SK-N-SH treated with all-trans-retinoic acid at 6 μM for 48 hours (cell line): ENCODE results near the gene SPTBN4.

Experiments
- ARNTL ChIP-seq: fragments of 450-650 bp; formaldehyde crosslinking; IDR thresholded peaks from 2 replicates; pipeline ENCODE4 v1.5.0; 2020; ENCODE audit warnings: low read depth, mild to moderate bottlenecking, moderate library complexity, borderline replicate concordance
- CSDC2 ChIP-seq: fragments of 250-450 bp; sonication (Bioruptor Pico); IDR thresholded peaks from 2 replicates; pipeline ENCODE4 v1.5.0; 2020; ENCODE audit warnings: mild to moderate bottlenecking, moderate library complexity
- GLIS3 ChIP-seq: fragments of 250-450 bp; sonication (Bioruptor Pico); IDR thresholded peaks from 2 replicates; pipeline ENCODE4 v1.5.0; 2020; ENCODE audit warnings: mild to moderate bottlenecking, moderate library complexity
- OSR1 ChIP-seq: fragments of 250-450 bp; sonication (Bioruptor Pico); IDR thresholded peaks from 2 replicates; pipeline ENCODE4 v1.8.0; 2022; ENCODE audit warnings: moderate library complexity, mild to moderate bottlenecking, inconsistent platforms
- PPARA ChIP-seq: fragments of 250-450 bp; sonication (Bioruptor Pico); IDR thresholded peaks from 2 replicates; pipeline ENCODE4 v1.5.0; 2020; ENCODE audit warnings: mild to moderate bottlenecking, borderline replicate concordance
- TCF4 ChIP-seq: fragments of 250-450 bp; sonication (Bioruptor Pico); IDR thresholded peaks from 2 replicates; pipeline ENCODE4 v1.8.0; 2021; ENCODE audit warnings: mild to moderate bottlenecking, moderate library complexity, borderline replicate concordance
- ZFP30 ChIP-seq: fragments of 450-650 bp; formaldehyde crosslinking; IDR thresholded peaks from 2 replicates; pipeline ENCODE4 v1.5.0; 2022; ENCODE audit warnings: mild to moderate bottlenecking, moderate library complexity
- ZNF70 ChIP-seq: fragments of 450-650 bp; formaldehyde crosslinking; IDR thresholded peaks from 2 replicates; pipeline ENCODE4 v1.5.0; 2020; ENCODE audit warnings: mild to moderate bottlenecking, moderate library complexity
- ZNF8 ChIP-seq: fragments of 450-650 bp; formaldehyde crosslinking; IDR thresholded peaks from 2 replicates; pipeline ENCODE4 v1.5.0; 2020; ENCODE audit warnings: mild to moderate bottlenecking, moderate library complexity
- TF ChIP-seq, protein P1 (sequence below): fragments of 250-450 bp; sonication (Bioruptor Pico); IDR thresholded peaks from 2 replicates; pipeline ENCODE4 v1.8.0; 2020; ENCODE audit warnings: mild to moderate bottlenecking, moderate library complexity, borderline replicate concordance
- TF ChIP-seq, protein P2 (sequence below): fragments of 250-450 bp; sonication (Bioruptor Pico); IDR thresholded peaks from 2 replicates; pipeline ENCODE4 v1.5.1; 2021; ENCODE audit warnings: mild to moderate bottlenecking, moderate library complexity

DNA sequence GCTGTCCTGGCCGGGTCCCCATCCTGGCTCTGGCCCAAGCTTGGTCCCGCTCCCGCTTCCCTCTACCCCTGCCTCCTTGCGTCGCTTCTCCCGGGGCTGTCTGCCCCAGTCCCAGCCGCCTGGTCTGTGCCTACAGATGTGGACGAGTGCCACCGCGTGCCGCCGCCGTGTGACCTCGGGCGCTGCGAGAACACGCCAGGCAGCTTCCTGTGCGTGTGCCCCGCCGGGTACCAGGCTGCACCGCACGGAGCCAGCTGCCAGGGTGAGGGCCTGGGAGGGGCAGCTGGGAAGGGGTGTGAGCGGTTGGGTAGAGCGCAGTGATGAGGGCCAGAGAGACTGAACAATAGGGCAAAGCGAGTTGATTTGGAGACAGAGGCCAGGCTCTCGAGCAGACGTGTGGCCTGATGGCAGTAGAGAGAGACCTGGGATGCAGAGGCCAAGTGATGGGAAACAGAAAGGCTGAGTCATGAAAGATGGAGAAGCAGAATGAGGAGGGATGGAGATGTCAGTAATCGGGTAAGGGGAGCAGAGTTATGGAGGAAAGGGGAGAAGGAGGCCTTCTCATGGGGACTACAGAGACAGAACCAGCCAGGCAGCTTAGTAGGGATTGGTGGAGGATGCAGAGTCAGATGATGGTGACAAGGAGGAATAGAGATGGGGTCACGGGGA lies 143.7 kb downstream of the SPTBN4 start:
- TF ChIP-seq CSDC2 (CRISPR knock-in tag) (no peak), PPARA (no peak), ZFP30 (no peak), GLIS3 (CRISPR knock-in tag) (no peak), TCF4 (CRISPR knock-in tag) (peak; percentile 19; the same call in 1 of the 2 replicates), ARNTL (no peak), ZNF70 (CRISPR knock-in tag) (no peak), OSR1 (CRISPR knock-in tag) (no peak), ZNF8 (no peak)
- TF ChIP-seq, protein P1, sequence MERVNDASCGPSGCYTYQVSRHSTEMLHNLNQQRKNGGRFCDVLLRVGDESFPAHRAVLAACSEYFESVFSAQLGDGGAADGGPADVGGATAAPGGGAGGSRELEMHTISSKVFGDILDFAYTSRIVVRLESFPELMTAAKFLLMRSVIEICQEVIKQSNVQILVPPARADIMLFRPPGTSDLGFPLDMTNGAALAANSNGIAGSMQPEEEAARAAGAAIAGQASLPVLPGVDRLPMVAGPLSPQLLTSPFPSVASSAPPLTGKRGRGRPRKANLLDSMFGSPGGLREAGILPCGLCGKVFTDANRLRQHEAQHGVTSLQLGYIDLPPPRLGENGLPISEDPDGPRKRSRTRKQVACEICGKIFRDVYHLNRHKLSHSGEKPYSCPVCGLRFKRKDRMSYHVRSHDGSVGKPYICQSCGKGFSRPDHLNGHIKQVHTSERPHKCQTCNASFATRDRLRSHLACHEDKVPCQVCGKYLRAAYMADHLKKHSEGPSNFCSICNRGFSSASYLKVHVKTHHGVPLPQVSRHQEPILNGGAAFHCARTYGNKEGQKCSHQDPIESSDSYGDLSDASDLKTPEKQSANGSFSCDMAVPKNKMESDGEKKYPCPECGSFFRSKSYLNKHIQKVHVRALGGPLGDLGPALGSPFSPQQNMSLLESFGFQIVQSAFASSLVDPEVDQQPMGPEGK (CRISPR knock-in tag): no peak
- TF ChIP-seq, protein P2, sequence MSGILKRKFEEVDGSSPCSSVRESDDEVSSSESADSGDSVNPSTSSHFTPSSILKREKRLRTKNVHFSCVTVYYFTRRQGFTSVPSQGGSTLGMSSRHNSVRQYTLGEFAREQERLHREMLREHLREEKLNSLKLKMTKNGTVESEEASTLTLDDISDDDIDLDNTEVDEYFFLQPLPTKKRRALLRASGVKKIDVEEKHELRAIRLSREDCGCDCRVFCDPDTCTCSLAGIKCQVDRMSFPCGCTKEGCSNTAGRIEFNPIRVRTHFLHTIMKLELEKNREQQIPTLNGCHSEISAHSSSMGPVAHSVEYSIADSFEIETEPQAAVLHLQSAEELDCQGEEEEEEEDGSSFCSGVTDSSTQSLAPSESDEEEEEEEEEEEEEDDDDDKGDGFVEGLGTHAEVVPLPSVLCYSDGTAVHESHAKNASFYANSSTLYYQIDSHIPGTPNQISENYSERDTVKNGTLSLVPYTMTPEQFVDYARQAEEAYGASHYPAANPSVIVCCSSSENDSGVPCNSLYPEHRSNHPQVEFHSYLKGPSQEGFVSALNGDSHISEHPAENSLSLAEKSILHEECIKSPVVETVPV (CRISPR knock-in tag): no peak
